Breast epithelium (tissue), 4 donors: ENCODE results near the gene ZNF778. TPM values are rescaled to one million over a fixed set of nuclear protein-coding genes. Genes with fewer than 3 reads are reported as not detected.
A peak's percentile ranks its signal among the peaks of the same experiment; 100 is the strongest.
"Not testable (repeated sequence)": the region's sequence is repeated elsewhere in the genome, so short reads cannot be mapped to it uniquely, and the experiment has no call there.

Source experiments
- DNase-seq, 2 donors: peaks; one replicate each; pipeline ENCODE4 v3.0.0-alpha.2; 2019; ENCODE audit warnings: low spot score in 2 of 2
- H3K27ac ChIP-seq, 2 donors: fragments of 200-600 bp; sonication (generic) in 1 of 2; one replicate each; pipeline ENCODE4 v1.5.1; 2016 to 2019; ENCODE audit warnings: mild to moderate bottlenecking in 1 of 2
- H3K27me3 ChIP-seq, 2 donors: fragments of 200-600 bp; sonication (generic) in 1 of 2; one replicate each; pipeline versions ENCODE4 v1.5.1 to v1.6.0; 2017 to 2019; ENCODE audit warnings: control low read depth in 1 of 2, mild to moderate bottlenecking in 1 of 2
- H3K36me3 ChIP-seq: fragments of 200-600 bp; one replicate; pipeline ENCODE4 v1.5.1; 2019
- H3K4me1 ChIP-seq, 2 donors: fragments of 200-600 bp; sonication (generic); one replicate each; pipeline ENCODE4 v1.5.1; 2016 to 2019; ENCODE audit warnings: control low read depth in 1 of 2
- H3K4me3 ChIP-seq, 3 donors: fragments of 200-600 bp; sonication (generic); 1 replicate in 2 of 3; 2 replicates in 1 of 3; pipeline ENCODE4 v1.5.1; 2016 to 2019; ENCODE audit warnings: mild to moderate bottlenecking in 3 of 3, moderate library complexity in 2 of 3
- H3K9me3 ChIP-seq, 2 donors: fragments of 200-600 bp; sonication (generic) in 1 of 2; one replicate each; pipeline ENCODE4 v1.5.1; 2016 to 2019; ENCODE audit warnings: control low read depth in 1 of 2
- POLR2A ChIP-seq: fragments of 450-650 bp; IDR thresholded peaks from one replicate; pipeline ENCODE4 v1.6.1; 2016; ENCODE audit warnings: antibody characterized with exemption, mild to moderate bottlenecking, moderate library complexity
- POLR2AphosphoS5 ChIP-seq, 3 donors: sonication (generic); formaldehyde crosslinking; IDR thresholded peaks; one replicate each; pipeline ENCODE4 v1.6.1; 2017; ENCODE audit warnings: antibody characterized with exemption in 3 of 3
- intact Hi-C: fragments of 100-400 bp; cut with DNase I; formaldehyde crosslinking; loops from one replicate; pipeline ENCODE4 v1.15.1; 2023; ENCODE audit warnings: low total_unique reads
- total RNA-seq, 3 donors: library from RNA; depleted of rRNA; stranded (reverse); fragments of >200 nt; gene quantifications; one replicate each; pipeline ENCODE4 v1.1.0, GENCODE V29; 2016
- TF ChIP-seq, protein P1 (sequence below), 3 donors: fragments of 450-650 bp; IDR thresholded peaks; one replicate each; pipeline ENCODE4 v1.5.1; 2016 to 2017; ENCODE audit warnings: antibody characterized with exemption in 3 of 3, mild to moderate bottlenecking in 3 of 3, moderate library complexity in 3 of 3

Gene ZNF778
- total RNA-seq, 3 donors from 2014 or later, result 10.1 to 20.9 (median 12.5) TPM

- TF ChIP-seq POLR2AphosphoS5 (IDR thresholded peaks at IDR 0.05), result no peak
- TF ChIP-seq POLR2A, result no peak
- TF ChIP-seq, protein P1, sequence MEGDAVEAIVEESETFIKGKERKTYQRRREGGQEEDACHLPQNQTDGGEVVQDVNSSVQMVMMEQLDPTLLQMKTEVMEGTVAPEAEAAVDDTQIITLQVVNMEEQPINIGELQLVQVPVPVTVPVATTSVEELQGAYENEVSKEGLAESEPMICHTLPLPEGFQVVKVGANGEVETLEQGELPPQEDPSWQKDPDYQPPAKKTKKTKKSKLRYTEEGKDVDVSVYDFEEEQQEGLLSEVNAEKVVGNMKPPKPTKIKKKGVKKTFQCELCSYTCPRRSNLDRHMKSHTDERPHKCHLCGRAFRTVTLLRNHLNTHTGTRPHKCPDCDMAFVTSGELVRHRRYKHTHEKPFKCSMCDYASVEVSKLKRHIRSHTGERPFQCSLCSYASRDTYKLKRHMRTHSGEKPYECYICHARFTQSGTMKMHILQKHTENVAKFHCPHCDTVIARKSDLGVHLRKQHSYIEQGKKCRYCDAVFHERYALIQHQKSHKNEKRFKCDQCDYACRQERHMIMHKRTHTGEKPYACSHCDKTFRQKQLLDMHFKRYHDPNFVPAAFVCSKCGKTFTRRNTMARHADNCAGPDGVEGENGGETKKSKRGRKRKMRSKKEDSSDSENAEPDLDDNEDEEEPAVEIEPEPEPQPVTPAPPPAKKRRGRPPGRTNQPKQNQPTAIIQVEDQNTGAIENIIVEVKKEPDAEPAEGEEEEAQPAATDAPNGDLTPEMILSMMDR (IDR thresholded peaks at IDR 0.05), result no peak
- no peaks in the 10 kb centered on the region for H3K36me3 ChIP-seq
- H3K4me1 ChIP-seq, result peaks cover 0 to 4% of the 10 kb centered on the region in 2 donors
- intact Hi-C loops, result no loop called here
- DNase-seq, result no peak
- no peaks in the 10 kb centered on the region for H3K9me3 ChIP-seq
- no peak overlapping the region for H3K27ac ChIP-seq
- peaks cover 2 to 10% of the 10 kb centered on the region in 2 donors for H3K27me3 ChIP-seq
- H3K4me3 ChIP-seq, result peak overlapping the region in 2 of 3 donors; percentile 48 to 69
Measured at GRCh38 chr16:89191033-89191900, 26.2 kb upstream of the ZNF778 start.

DNA sequence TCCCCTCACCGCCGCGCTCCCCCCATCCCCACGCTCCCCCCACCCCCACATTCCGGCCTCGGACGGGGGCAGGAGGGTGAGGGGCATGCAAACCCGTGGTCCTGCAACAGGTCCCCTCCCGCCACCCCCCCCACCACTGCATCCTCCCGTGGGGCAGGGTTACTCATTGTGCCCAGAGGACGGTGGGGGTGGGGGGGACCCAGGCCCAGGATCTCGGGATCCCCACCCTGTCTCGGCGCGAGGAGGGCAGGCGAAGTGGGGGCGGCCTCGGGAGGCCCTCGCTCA lies 25.7 kb upstream of the ZNF778 start:
- Histone ChIP-seq H3K36me3 (no peaks in the 10 kb centered on the region), H3K4me3 (peak overlapping the region; percentile 30 to 69 (median 48)), H3K9me3 (no peaks in the 10 kb centered on the region), H3K4me1 (peaks cover 0 to 4% of the 10 kb centered on the region in 2 donors), H3K27ac (no peak overlapping the region), H3K27me3 (peaks cover 2 to 10% of the 10 kb centered on the region in 2 donors)
- TF ChIP-seq, protein P1 (IDR thresholded peaks at IDR 0.05), result no peak
- TF ChIP-seq POLR2AphosphoS5 (IDR thresholded peaks at IDR 0.05), result no peak
- no peak for TF ChIP-seq POLR2A
- no peak for DNase-seq
- intact Hi-C loops, result no loop called here

- H3K4me1 ChIP-seq, intact Hi-C loops, H3K27ac ChIP-seq, H3K9me3 ChIP-seq, DNase-seq, H3K27me3 ChIP-seq, H3K36me3 ChIP-seq: not testable (repeated sequence)
- H3K4me3 ChIP-seq, result peak overlapping the region; percentile 30 to 69 (median 48)
Measured at GRCh38 chr16:89192186-89192955, 25.1 kb upstream of the ZNF778 start.

GRCh38 chr16:89192956-89193575 lies 24.4 kb upstream of the ZNF778 start:
- Histone ChIP-seq H3K9me3 (no peaks in the 10 kb centered on the region), H3K4me3 (peak overlapping the region in 2 of 3 donors; percentile 13 to 42), H3K27me3 (peaks cover 2 to 15% of the 10 kb centered on the region in 2 donors), H3K36me3 (no peaks in the 10 kb centered on the region), H3K4me1 (peaks cover 0 to 4% of the 10 kb centered on the region in 2 donors), H3K27ac (no peak overlapping the region)
- intact Hi-C loops, result no loop called here
- TF ChIP-seq POLR2A, result no peak
- TF ChIP-seq, protein P1 (IDR thresholded peaks at IDR 0.05), result no peak
- no peak for TF ChIP-seq POLR2AphosphoS5 (IDR thresholded peaks at IDR 0.05)
- no peak for DNase-seq

- Histone ChIP-seq H3K27me3 (peaks cover 2 to 21% of the 10 kb centered on the region in 2 donors), H3K36me3 (no peaks in the 10 kb centered on the region), H3K4me3 (peak overlapping the region in 2 of 3 donors; percentile 13 to 42), H3K9me3 (no peaks in the 10 kb centered on the region), H3K27ac (no peak overlapping the region), H3K4me1 (peaks cover 0 to 4% of the 10 kb centered on the region in 2 donors)
- DNase-seq, result no peak
- intact Hi-C loops, result no loop called here
- TF ChIP-seq POLR2A, result no peak
Measured at GRCh38 chr16:89193576-89194293, 23.8 kb upstream of the ZNF778 start.
